ENCODE data around the gene WDR76.

- TF ChIP-seq CTCF (IDR thresholded peaks at IDR 0.05; ENCODE audit: low read length): no peak
- TF ChIP-seq EZH2 (IDR thresholded peaks at IDR 0.05; ENCODE audit: borderline replicate concordance, low read length): no peak
Measured at GRCh38 chr15:43854801-43855200, 28.0 kb downstream of the WDR76 start.
